HCT116 (cell line): Measurements from ENCODE around the gene DNAJC19.
A peak's percentile ranks its signal among the peaks of the same experiment; 100 is the strongest.

ENCODE experiments used
- CTCF ChIP-seq, 3 experiments: fragments of 200-600 bp in 1 of 3; sonication (generic) in 1 of 3; IDR thresholded peaks in 2 of 3; conservative IDR thresholded peaks in 1 of 3; 2 replicates each; pipeline ENCODE4 v1.5.1; 2012 to 2017; ENCODE audit warnings: low read depth in 2 of 3, low read length in 2 of 3, antibody characterized with exemption in 1 of 3, borderline replicate concordance in 1 of 3, control low read depth in 1 of 3, mild to moderate bottlenecking in 1 of 3, mixed read lengths in 1 of 3, mixed run types in 1 of 3, moderate library complexity in 1 of 3; ENCODE audit not compliant: insufficient read depth in 1 of 3
- EGR1 ChIP-seq: IDR thresholded peaks from 2 replicates; pipeline ENCODE4 v1.6.1; 2012; ENCODE audit warnings: low read depth
- ELF1 ChIP-seq: IDR thresholded peaks from 2 replicates; pipeline ENCODE4 v1.6.1; 2012; ENCODE audit warnings: low read depth, borderline replicate concordance
- EZH2 ChIP-seq: fragments of 200-600 bp; sonication (generic); IDR thresholded peaks from 2 replicates; pipeline ENCODE4 v1.6.1; 2017; ENCODE audit warnings: antibody characterized with exemption, mixed run types
- JUND ChIP-seq: IDR thresholded peaks from 2 replicates; pipeline ENCODE4 v1.6.1; 2012
- MAX ChIP-seq: IDR thresholded peaks from 2 replicates; pipeline ENCODE4 v1.6.1; 2012
- POLR2A ChIP-seq: IDR thresholded peaks from 2 replicates; pipeline ENCODE4 v1.7.0; 2011; ENCODE audit warnings: borderline replicate concordance; ENCODE audit not compliant: insufficient read depth, insufficient read length; ENCODE audit errors: extremely low read depth
- POLR2AphosphoS5 ChIP-seq: IDR thresholded peaks from 2 replicates; pipeline ENCODE4 v1.6.1; 2011; ENCODE audit warnings: mild to moderate bottlenecking, low read depth, low read length, moderate library complexity
- RAD21 ChIP-seq: IDR thresholded peaks from 2 replicates; pipeline ENCODE4 v1.6.1; 2012; ENCODE audit warnings: low read depth, mild to moderate bottlenecking
- REST ChIP-seq: IDR thresholded peaks from 2 replicates; pipeline ENCODE4 v1.6.1; 2012; ENCODE audit warnings: low read depth
- SIN3A ChIP-seq: IDR thresholded peaks from 2 replicates; pipeline ENCODE4 v1.6.1; 2012; ENCODE audit warnings: low read depth
- SRF ChIP-seq: IDR thresholded peaks from 2 replicates; pipeline ENCODE4 v1.6.1; 2012; ENCODE audit warnings: low read depth
- YY1 ChIP-seq: IDR thresholded peaks from 2 replicates; pipeline ENCODE4 v1.6.1; 2011; ENCODE audit warnings: low read length, low read depth, moderate library complexity, mild to moderate bottlenecking; ENCODE audit not compliant: insufficient replicate concordance; ENCODE audit errors: extremely low read depth
- ZNF274 ChIP-seq: fragments of 200-500 bp; sonication (Bioruptor generic); IDR thresholded peaks from 2 replicates; pipeline ENCODE4 v1.6.1; 2014; ENCODE audit warnings: mild to moderate bottlenecking, low read depth, low read length, inconsistent platforms

GRCh38 chr3:180989291-180990163 is at the start of gene DNAJC19:
- TF ChIP-seq MAX (peak; percentile 89), CTCF (IDR thresholded peaks at IDR 0.05 in 2 of 3, conservative IDR thresholded peaks at IDR 0.05 in 1 of 3; ENCODE audit: borderline replicate concordance in 1 of 3, insufficient read depth in 1 of 3, low read depth in 2 of 3, low read length in 2 of 3) (no peak), POLR2A (peak; percentile 54), REST (no peak), SIN3A (peak; percentile 96), POLR2AphosphoS5 (peak; percentile 98), EZH2 (no peak), JUND (no peak), ZNF274 (no peak), SRF (no peak), RAD21 (no peak), ELF1 (no peak), YY1 (peak; percentile 62), EGR1 (no peak)
